Measurements from ENCODE around the gene UGT1A8.

GRCh38 chr2:233821709-233822100, 204.3 kb downstream of the UGT1A8 start:
- TF ChIP-seq FOXP2 (optimal IDR thresholded peaks at IDR 0.05; ENCODE audit: control extremely low read depth, extremely low read length, insufficient read depth) (no peak), EZH2 (IDR thresholded peaks at IDR 0.05) (no peak), POLR2AphosphoS5 (IDR thresholded peaks at IDR 0.05; ENCODE audit: borderline replicate concordance, low read depth, low read length) (no peak)

All from SK-N-MC (cell line).